Measurements from ENCODE around the gene HTR4. TPM values are rescaled to one million over a fixed set of nuclear protein-coding genes. Genes with fewer than 3 reads are reported as not detected.

HTR4 gene
- polyA plus RNA-seq, 1 of the 3 experiments (the other 2 are of a cell fraction), result not detected

DNA sequence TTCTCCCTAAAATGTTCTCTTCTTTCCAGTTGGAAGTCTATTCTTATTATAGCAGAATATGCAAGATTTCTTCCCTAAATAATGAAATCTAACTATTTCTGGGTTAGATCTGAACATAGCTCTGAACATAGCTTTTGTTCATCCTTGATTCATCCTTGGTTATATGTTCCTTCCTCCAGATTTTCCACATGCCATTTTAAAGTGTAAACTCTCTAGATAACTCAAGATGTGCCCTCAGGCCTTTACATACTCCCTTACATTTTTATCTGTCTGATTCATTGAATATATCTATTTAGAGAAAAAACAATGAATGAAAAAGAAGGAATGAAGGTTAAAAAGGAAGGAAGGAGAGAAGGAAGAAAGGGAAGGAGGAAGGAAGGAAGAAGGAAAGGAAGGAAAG, 169.7 kb downstream of the HTR4 start:
- H3K27me3 ChIP-seq (ENCODE audit: insufficient read depth), result no peaks in the 10 kb centered on the region
- ChIA-PET POLR2A (no interaction called here), CTCF (interaction anchor here (1.1 to 2.3 kb wide), 2 partner anchors 28 to 246 kb away, joined by 5 to 6 read pairs; no protein-coding TSS in a partner anchor)
- TF ChIP-seq SMC3 (IDR thresholded peaks at IDR 0.05; ENCODE audit: low read depth, low read length) (no peak), TEAD4 (IDR thresholded peaks at IDR 0.05; ENCODE audit: borderline replicate concordance, insufficient read depth) (no peak), GATA2 (CRISPR knock-in tag; IDR thresholded peaks at IDR 0.05) (no peak), FOXJ3 (CRISPR knock-in tag; IDR thresholded peaks at IDR 0.05) (no peak), NFIC (IDR thresholded peaks at IDR 0.05; ENCODE audit: borderline replicate concordance) (no peak), TCF12 (IDR thresholded peaks at IDR 0.05) (no peak), ELF1 (IDR thresholded peaks at IDR 0.05) (no peak), TAF1 (IDR thresholded peaks at IDR 0.05; ENCODE audit: borderline replicate concordance, low read depth, low read length) (no peak), RFX5 (IDR thresholded peaks at IDR 0.05; ENCODE audit: low read length) (no peak)
- TF ChIP-seq, protein P1, sequence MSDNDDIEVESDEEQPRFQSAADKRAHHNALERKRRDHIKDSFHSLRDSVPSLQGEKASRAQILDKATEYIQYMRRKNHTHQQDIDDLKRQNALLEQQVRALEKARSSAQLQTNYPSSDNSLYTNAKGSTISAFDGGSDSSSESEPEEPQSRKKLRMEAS (IDR thresholded peaks at IDR 0.05; ENCODE audit: low read depth), result no peak
- TF ChIP-seq, protein P2, sequence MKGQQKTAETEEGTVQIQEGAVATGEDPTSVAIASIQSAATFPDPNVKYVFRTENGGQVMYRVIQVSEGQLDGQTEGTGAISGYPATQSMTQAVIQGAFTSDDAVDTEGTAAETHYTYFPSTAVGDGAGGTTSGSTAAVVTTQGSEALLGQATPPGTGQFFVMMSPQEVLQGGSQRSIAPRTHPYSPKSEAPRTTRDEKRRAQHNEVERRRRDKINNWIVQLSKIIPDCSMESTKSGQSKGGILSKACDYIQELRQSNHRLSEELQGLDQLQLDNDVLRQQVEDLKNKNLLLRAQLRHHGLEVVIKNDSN (IDR thresholded peaks at IDR 0.05; ENCODE audit: borderline replicate concordance, low read depth), result no peak
- TF ChIP-seq, protein P3, sequence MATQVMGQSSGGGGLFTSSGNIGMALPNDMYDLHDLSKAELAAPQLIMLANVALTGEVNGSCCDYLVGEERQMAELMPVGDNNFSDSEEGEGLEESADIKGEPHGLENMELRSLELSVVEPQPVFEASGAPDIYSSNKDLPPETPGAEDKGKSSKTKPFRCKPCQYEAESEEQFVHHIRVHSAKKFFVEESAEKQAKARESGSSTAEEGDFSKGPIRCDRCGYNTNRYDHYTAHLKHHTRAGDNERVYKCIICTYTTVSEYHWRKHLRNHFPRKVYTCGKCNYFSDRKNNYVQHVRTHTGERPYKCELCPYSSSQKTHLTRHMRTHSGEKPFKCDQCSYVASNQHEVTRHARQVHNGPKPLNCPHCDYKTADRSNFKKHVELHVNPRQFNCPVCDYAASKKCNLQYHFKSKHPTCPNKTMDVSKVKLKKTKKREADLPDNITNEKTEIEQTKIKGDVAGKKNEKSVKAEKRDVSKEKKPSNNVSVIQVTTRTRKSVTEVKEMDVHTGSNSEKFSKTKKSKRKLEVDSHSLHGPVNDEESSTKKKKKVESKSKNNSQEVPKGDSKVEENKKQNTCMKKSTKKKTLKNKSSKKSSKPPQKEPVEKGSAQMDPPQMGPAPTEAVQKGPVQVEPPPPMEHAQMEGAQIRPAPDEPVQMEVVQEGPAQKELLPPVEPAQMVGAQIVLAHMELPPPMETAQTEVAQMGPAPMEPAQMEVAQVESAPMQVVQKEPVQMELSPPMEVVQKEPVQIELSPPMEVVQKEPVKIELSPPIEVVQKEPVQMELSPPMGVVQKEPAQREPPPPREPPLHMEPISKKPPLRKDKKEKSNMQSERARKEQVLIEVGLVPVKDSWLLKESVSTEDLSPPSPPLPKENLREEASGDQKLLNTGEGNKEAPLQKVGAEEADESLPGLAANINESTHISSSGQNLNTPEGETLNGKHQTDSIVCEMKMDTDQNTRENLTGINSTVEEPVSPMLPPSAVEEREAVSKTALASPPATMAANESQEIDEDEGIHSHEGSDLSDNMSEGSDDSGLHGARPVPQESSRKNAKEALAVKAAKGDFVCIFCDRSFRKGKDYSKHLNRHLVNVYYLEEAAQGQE (IDR thresholded peaks at IDR 0.05; ENCODE audit: low read depth, low read length), result no peak
- TF ChIP-seq, protein P4, sequence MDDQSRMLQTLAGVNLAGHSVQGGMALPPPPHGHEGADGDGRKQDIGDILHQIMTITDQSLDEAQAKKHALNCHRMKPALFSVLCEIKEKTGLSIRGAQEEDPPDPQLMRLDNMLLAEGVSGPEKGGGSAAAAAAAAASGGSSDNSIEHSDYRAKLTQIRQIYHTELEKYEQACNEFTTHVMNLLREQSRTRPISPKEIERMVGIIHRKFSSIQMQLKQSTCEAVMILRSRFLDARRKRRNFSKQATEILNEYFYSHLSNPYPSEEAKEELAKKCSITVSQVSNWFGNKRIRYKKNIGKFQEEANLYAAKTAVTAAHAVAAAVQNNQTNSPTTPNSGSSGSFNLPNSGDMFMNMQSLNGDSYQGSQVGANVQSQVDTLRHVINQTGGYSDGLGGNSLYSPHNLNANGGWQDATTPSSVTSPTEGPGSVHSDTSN (IDR thresholded peaks at IDR 0.05), result no peak
- TF ChIP-seq, protein P5, sequence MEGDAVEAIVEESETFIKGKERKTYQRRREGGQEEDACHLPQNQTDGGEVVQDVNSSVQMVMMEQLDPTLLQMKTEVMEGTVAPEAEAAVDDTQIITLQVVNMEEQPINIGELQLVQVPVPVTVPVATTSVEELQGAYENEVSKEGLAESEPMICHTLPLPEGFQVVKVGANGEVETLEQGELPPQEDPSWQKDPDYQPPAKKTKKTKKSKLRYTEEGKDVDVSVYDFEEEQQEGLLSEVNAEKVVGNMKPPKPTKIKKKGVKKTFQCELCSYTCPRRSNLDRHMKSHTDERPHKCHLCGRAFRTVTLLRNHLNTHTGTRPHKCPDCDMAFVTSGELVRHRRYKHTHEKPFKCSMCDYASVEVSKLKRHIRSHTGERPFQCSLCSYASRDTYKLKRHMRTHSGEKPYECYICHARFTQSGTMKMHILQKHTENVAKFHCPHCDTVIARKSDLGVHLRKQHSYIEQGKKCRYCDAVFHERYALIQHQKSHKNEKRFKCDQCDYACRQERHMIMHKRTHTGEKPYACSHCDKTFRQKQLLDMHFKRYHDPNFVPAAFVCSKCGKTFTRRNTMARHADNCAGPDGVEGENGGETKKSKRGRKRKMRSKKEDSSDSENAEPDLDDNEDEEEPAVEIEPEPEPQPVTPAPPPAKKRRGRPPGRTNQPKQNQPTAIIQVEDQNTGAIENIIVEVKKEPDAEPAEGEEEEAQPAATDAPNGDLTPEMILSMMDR (IDR thresholded peaks at IDR 0.05), result no peak
- TF ChIP-seq, protein P6, sequence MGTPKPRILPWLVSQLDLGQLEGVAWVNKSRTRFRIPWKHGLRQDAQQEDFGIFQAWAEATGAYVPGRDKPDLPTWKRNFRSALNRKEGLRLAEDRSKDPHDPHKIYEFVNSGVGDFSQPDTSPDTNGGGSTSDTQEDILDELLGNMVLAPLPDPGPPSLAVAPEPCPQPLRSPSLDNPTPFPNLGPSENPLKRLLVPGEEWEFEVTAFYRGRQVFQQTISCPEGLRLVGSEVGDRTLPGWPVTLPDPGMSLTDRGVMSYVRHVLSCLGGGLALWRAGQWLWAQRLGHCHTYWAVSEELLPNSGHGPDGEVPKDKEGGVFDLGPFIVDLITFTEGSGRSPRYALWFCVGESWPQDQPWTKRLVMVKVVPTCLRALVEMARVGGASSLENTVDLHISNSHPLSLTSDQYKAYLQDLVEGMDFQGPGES (IDR thresholded peaks at IDR 0.05; ENCODE audit: low read depth, low read length), result no peak
- H3K9ac ChIP-seq, result no peak overlapping the region
- no peaks in the 10 kb centered on the region for H3K9me2 ChIP-seq
- H2AFZ ChIP-seq (ENCODE audit: low read depth), result no peak overlapping the region
- DNase-seq, result no peak
- H4K20me1 ChIP-seq (ENCODE audit: insufficient read depth), result no peaks in the 10 kb centered on the region
- H3K4me1 ChIP-seq (ENCODE audit: control insufficient read depth in 1 of 2, insufficient read depth in 2 of 2, low read depth in 1 of 2, low read length in 1 of 2), result no peaks in the 10 kb centered on the region
- H3K36me3 ChIP-seq (replicated peaks in 1 of 2; ENCODE audit: control insufficient read depth in 1 of 2, insufficient read depth in 2 of 2, low read length in 1 of 2), result no peaks in the 10 kb centered on the region
- no peaks in the 10 kb centered on the region for H3F3A ChIP-seq (replicated peaks; ENCODE audit: insufficient read depth)
- no peak overlapping the region for H3K4me3 ChIP-seq (ENCODE audit: low read depth in 2 of 2, low read length in 1 of 2)
- no peak overlapping the region for H3K4me2 ChIP-seq
- no peaks in the 10 kb centered on the region for H3K9me3 ChIP-seq
- no peaks in the 10 kb centered on the region for H3K79me2 ChIP-seq (ENCODE audit: insufficient read depth)
- no peak overlapping the region for H3K27ac ChIP-seq (ENCODE audit: low read depth in 2 of 2, low read length in 1 of 2)

Data from SK-N-SH (cell line).